ENCODE data around the gene C20orf144.
A peak's percentile ranks its signal among the peaks of the same experiment; 100 is the strongest.

The C20orf144 gene

GRCh38 chr20:33677991-33678702 is 16.0 kb downstream of the C20orf144 start:
- no peak for DNase-seq

- DNase-seq, result no peak
Observed at GRCh38 chr20:33679758-33680485, 17.8 kb downstream of the C20orf144 start.

GRCh38 chr20:33680686-33681085 is 18.6 kb downstream of the C20orf144 start:
- DNase-seq, result no peak

- DNase-seq, result no peak
Observed at GRCh38 chr20:33681288-33681687, 19.2 kb downstream of the C20orf144 start.

GRCh38 chr20:33681728-33682353 is 19.7 kb downstream of the C20orf144 start:
- DNase-seq, result no peak

GRCh38 chr20:33684533-33685327 is 22.6 kb downstream of the C20orf144 start:
- DNase-seq, result peak; percentile 81

- DNase-seq, result peak; percentile 81
Observed at GRCh38 chr20:33685328-33686099, 23.4 kb downstream of the C20orf144 start.

DNA sequence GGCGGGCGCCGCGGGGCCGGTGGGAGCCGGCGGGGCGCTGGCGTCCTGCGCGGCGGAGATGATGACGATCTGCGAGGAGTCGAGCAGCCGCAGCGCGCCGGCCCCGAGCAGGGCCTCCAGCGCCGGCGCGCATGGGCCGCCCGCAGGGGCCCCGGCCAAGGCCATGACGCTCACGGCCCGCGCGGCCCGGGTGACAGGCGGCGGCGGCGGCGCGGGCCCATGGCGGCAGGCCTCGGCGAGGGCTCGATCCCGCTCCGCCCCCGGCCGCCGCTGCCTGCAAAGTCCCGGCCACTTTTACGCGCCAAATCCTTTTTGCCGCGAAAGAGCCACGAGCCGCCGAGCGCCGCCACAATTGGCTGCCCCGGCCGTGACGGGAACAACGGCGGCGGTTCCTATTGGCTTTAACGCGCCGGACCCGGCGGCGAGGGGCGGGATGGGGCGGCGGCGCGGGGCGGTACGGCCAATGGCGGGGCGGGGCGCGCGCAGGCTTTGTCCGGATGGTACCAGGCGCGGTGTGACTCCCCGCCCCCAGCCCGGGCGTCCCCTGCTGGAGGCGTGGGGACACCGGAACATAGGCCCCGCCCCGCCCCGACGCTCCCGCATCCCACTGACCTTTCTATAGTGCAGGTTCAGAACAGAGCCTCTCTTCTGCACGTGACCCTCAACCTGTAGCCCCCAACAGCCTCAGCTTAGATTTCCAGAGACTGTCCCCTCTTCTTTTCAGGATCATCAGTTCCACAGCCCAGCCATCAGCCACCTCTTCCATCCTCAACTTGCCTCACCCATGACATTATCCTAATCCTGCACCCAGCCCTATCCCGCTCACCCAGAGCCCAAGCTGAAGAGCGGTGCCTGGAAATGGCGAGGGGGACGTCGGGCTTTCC is 24.2 kb downstream of the C20orf144 start, which contains the start of gene E2F1:
Gene E2F1 (minus strand): TSS at position 286 of the 884 bp plus-strand sequence. CDS start 121 bp downstream, at position 165.
- peak; percentile 76 for DNase-seq

GRCh38 chr20:33686984-33687366 is 24.8 kb downstream of the C20orf144 start:
- DNase-seq, result no peak

GRCh38 chr20:33687370-33687915 is 25.3 kb downstream of the C20orf144 start:
- DNase-seq, result no peak

- DNase-seq, result no peak
Observed at GRCh38 chr20:33687993-33688937, 26.1 kb downstream of the C20orf144 start.

GRCh38 chr20:33688938-33689424 is 26.9 kb downstream of the C20orf144 start:
- DNase-seq, result no peak

DNA sequence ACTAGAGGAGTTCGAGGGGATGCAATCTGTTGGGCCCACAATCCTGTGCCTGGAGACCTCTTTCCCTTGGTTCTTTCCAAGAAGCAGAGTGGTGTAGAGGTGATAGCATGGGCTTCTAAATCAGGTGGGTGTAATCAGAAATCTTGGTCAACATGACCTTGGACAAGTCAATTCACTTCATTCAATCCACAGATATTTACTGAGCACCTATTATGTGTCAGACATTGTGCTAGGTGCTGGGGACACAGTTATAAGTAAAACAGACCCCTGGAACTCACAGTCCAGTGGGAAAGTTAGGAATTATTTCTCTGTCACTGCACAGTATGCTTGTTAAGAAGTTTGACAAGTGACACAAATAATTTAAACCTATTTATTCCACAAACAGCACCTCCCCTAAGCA is 27.4 kb downstream of the C20orf144 start:
- DNase-seq, result no peak

GRCh38 chr20:33689973-33690372 is 27.8 kb downstream of the C20orf144 start:
- no peak for DNase-seq

DNA sequence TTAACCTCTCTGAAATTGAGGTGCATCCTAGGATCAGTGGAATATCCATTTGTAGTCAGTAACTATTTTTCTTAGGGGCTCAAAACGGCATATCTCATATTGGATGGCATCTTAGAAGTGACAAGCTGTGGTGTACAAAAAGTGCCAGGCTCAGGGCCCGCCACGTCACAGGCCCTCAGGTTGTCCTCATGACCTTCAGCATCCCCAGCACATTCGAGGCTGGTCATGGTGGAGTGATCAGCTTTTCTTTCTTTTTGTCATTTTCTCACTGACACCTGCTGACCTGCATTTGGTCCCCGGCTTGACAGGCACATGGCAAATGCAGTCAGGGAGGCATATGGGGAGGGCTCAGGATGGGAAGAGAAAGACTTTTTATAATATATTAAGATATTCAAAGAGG is 31.2 kb downstream of the C20orf144 start:
- no peak for DNase-seq

DNA sequence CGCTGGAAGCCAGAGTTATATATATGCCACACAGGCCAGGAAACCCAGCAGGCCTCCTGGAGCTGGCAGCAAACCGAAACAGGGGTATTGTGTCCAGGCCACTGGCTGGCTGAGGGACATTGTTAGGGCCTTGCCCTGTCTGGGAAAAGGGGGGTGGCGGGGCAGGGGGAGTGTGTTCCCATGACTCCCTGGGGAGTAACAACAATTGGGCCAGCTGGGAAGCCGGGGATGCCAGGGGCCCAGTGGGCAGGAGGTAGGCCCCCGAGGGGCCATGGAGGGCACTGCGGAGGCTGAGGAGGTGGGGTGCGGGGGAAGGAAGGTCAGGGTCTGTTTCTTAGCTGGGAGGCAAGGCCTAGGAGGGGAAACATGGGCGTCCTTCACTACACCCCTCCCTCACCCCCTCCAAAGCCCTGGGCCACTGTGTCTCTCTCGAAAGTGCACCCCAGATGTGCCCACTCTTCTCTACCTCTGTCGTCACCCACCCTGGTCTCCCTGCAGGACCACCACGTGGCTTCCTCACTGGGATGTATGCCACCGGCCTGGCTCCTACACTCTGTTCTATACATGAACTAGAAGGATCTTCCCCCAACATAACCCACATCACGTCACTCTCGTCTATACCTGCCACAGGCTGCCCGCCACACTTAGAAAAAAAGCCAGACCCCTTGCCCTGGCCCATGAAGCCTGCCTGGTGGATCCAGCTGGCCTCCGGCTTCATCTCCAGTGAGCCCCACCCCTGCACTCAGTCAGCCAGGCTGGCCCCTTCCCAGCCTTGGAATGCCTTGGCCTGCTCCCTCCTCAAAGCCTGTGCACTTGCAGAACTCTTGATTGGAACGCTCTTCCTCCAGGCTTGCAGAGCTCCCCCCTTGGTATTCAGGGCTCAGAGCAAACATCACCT is 31.9 kb downstream of the C20orf144 start:
- DNase-seq, result no peak

GRCh38 chr20:33694639-33695012 is 32.5 kb downstream of the C20orf144 start:
- DNase-seq, result no peak

DNA sequence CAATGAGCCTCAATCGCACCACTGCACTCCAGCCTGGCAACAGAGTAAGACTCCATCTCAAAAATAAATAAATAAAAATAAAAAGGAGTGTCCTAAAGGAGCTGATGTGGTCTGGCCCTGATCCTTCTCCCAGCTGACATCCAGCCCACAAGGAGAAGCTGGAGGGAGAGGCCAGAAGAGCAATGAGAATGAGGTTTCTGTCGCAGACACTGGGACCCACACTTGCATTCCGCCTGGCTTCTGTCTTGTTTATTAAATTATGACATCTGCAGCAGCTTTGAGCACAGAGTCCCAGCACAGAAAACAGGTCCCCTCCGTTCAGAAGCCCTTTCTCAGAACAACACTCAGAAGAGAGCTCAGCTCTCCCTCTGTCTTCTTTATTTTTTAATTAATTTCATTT is 34.3 kb downstream of the C20orf144 start:
- DNase-seq, result no peak

Data from NCI-H1694 (cell line).